ENCODE measurements around the gene KCNJ6.

DNA sequence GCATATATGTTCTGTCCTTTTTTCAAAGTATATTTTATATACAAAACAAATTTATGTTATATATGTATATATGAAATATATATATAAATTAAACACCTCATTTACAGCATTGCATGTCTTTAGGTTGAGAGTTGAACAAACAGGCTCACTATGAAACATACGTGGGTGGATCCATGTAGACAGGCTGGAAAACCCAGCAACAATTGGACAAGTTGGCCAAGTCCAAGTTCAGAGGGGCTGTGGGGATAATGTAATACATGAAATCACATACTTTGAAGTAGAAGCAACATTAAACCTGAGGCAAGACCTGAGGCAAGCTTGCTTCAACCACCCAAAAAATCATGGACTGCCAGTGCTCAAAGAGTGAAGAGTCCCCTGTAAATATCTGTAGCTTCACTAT lies 39.7 kb downstream of the KCNJ6 start:
- TF ChIP-seq, protein P1, sequence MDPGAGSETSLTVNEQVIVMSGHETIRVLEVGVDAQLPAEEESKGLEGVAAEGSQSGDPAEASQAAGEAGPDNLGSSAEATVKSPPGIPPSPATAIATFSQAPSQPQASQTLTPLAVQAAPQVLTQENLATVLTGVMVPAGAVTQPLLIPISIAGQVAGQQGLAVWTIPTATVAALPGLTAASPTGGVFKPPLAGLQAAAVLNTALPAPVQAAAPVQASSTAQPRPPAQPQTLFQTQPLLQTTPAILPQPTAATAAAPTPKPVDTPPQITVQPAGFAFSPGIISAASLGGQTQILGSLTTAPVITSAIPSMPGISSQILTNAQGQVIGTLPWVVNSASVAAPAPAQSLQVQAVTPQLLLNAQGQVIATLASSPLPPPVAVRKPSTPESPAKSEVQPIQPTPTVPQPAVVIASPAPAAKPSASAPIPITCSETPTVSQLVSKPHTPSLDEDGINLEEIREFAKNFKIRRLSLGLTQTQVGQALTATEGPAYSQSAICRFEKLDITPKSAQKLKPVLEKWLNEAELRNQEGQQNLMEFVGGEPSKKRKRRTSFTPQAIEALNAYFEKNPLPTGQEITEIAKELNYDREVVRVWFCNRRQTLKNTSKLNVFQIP (CRISPR knock-in tag; IDR thresholded peaks at IDR 0.05; ENCODE audit: borderline replicate concordance, low read depth): no peak
- TF ChIP-seq, protein P2, sequence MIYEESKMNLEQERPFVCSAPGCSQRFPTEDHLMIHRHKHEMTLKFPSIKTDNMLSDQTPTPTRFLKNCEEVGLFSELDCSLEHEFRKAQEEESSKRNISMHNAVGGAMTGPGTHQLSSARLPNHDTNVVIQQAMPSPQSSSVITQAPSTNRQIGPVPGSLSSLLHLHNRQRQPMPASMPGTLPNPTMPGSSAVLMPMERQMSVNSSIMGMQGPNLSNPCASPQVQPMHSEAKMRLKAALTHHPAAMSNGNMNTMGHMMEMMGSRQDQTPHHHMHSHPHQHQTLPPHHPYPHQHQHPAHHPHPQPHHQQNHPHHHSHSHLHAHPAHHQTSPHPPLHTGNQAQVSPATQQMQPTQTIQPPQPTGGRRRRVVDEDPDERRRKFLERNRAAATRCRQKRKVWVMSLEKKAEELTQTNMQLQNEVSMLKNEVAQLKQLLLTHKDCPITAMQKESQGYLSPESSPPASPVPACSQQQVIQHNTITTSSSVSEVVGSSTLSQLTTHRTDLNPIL (CRISPR knock-in tag; IDR thresholded peaks at IDR 0.05; ENCODE audit: low read depth): no peak
- TF ChIP-seq GLIS3 (CRISPR knock-in tag; IDR thresholded peaks at IDR 0.05): no peak
- no peak for TF ChIP-seq ISL1 (CRISPR knock-in tag; IDR thresholded peaks at IDR 0.05)
- TF ChIP-seq, protein P3, sequence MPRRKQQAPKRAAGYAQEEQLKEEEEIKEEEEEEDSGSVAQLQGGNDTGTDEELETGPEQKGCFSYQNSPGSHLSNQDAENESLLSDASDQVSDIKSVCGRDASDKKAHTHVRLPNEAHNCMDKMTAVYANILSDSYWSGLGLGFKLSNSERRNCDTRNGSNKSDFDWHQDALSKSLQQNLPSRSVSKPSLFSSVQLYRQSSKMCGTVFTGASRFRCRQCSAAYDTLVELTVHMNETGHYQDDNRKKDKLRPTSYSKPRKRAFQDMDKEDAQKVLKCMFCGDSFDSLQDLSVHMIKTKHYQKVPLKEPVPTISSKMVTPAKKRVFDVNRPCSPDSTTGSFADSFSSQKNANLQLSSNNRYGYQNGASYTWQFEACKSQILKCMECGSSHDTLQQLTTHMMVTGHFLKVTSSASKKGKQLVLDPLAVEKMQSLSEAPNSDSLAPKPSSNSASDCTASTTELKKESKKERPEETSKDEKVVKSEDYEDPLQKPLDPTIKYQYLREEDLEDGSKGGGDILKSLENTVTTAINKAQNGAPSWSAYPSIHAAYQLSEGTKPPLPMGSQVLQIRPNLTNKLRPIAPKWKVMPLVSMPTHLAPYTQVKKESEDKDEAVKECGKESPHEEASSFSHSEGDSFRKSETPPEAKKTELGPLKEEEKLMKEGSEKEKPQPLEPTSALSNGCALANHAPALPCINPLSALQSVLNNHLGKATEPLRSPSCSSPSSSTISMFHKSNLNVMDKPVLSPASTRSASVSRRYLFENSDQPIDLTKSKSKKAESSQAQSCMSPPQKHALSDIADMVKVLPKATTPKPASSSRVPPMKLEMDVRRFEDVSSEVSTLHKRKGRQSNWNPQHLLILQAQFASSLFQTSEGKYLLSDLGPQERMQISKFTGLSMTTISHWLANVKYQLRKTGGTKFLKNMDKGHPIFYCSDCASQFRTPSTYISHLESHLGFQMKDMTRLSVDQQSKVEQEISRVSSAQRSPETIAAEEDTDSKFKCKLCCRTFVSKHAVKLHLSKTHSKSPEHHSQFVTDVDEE (CRISPR knock-in tag; IDR thresholded peaks at IDR 0.05): no peak
- no peak for TF ChIP-seq ARNTL (CRISPR knock-in tag; IDR thresholded peaks at IDR 0.05; ENCODE audit: borderline replicate concordance, low read depth)
- TF ChIP-seq TOX (CRISPR knock-in tag; IDR thresholded peaks at IDR 0.05; ENCODE audit: borderline replicate concordance): no peak
- TF ChIP-seq ZFP3 (CRISPR knock-in tag; IDR thresholded peaks at IDR 0.05): no peak
- TF ChIP-seq ZNF565 (CRISPR knock-in tag; conservative IDR thresholded peaks at IDR 0.05; ENCODE audit: low read depth): no peak
- TF ChIP-seq ZFP30 (CRISPR knock-in tag; IDR thresholded peaks at IDR 0.05): no peak
- TF ChIP-seq, protein P4, sequence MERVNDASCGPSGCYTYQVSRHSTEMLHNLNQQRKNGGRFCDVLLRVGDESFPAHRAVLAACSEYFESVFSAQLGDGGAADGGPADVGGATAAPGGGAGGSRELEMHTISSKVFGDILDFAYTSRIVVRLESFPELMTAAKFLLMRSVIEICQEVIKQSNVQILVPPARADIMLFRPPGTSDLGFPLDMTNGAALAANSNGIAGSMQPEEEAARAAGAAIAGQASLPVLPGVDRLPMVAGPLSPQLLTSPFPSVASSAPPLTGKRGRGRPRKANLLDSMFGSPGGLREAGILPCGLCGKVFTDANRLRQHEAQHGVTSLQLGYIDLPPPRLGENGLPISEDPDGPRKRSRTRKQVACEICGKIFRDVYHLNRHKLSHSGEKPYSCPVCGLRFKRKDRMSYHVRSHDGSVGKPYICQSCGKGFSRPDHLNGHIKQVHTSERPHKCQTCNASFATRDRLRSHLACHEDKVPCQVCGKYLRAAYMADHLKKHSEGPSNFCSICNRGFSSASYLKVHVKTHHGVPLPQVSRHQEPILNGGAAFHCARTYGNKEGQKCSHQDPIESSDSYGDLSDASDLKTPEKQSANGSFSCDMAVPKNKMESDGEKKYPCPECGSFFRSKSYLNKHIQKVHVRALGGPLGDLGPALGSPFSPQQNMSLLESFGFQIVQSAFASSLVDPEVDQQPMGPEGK (CRISPR knock-in tag; IDR thresholded peaks at IDR 0.05; ENCODE audit: borderline replicate concordance): no peak
- no peak for TF ChIP-seq TCF4 (CRISPR knock-in tag; IDR thresholded peaks at IDR 0.05; ENCODE audit: borderline replicate concordance)
- TF ChIP-seq ESRRG (CRISPR knock-in tag; IDR thresholded peaks at IDR 0.05): no peak

Measured in SK-N-SH treated with all-trans-retinoic acid at 6 μM for 48 hours (cell line).